Left colon (tissue), 2 donors: ENCODE results near the gene NRTN. TPM values are rescaled to one million over a fixed set of nuclear protein-coding genes. Genes with fewer than 3 reads are reported as not detected.

Experiments
- total RNA-seq, 2 donors: library from RNA; stranded (reverse); fragmentation: NEBNext Ultra II Directional; extraction: Animal tissue kit (Norgen Biotek cat#: 25700); gene quantifications; one replicate each; pipeline ENCODE4 v1.2.1, GENCODE V29; 2021
- donor health status: DM: no; HTN: no; CAD: no.
- donor health status: DM: yes; HTN: yes; CAD: no.

The NRTN gene
- total RNA-seq, 2 donors from 2014 or later: 1.2 to 1.7 TPM

Other genes starting within 250 kb of the NRTN start
- gene TINCR, start 237.1 kb upstream of the NRTN start, total RNA-seq: 1 to 10 TPM; 7.2 to 7.5 TPM
- gene SAFB2, start 182.3 kb upstream of the NRTN start, total RNA-seq: 10 to 100 TPM; 67.3 to 92.3 TPM
- gene SAFB, start 182.0 kb upstream of the NRTN start, total RNA-seq: 10 to 100 TPM; 56.1 to 82.5 TPM
- 10 to 100 TPM; 66.3 to 83.4 TPM for gene MICOS13, start 124.6 kb upstream of the NRTN start, total RNA-seq
- 1 to 10 TPM; 3.5 to 3.8 TPM for gene HSD11B1L, start 124.0 kb upstream of the NRTN start, total RNA-seq
- gene RPL36, start 114.8 kb upstream of the NRTN start, total RNA-seq: 100 to 1,000 TPM; 759 to 781 TPM
- gene LONP1, start 84.9 kb upstream of the NRTN start, total RNA-seq: 10 to 100 TPM; 48.9 to 49.1 TPM
- gene CATSPERD, start 84.4 kb upstream of the NRTN start, total RNA-seq: not detected
- 1 to 10 TPM; 2.6 to 4.5 TPM for gene PRR22, start 20.3 kb upstream of the NRTN start, total RNA-seq
- gene DUS3L, start 13.9 kb upstream of the NRTN start, total RNA-seq: 10 to 100 TPM; 24.8 to 39.4 TPM
- gene FUT6, start 34.6 kb downstream of the NRTN start, total RNA-seq: 10 to 100 TPM; 61.6 to 74.8 TPM
- 100 to 1,000 TPM; 224 to 253 TPM for gene FUT3, start 46.4 kb downstream of the NRTN start, total RNA-seq
- gene FUT5, start 65.5 kb downstream of the NRTN start, total RNA-seq: not detected
- 100 to 1,000 TPM; 175 to 187 TPM for gene NDUFA11, start 98.7 kb downstream of the NRTN start, total RNA-seq
- 1 to 10 TPM; 6.0 to 6.3 TPM for gene VMAC, start 99.8 kb downstream of the NRTN start, total RNA-seq
- 10 to 100 TPM; 14.3 to 18.6 TPM for gene CAPS, start 109.2 kb downstream of the NRTN start, total RNA-seq
- 10 to 100 TPM; 44.2 to 50.3 TPM for gene RANBP3, start 173.1 kb downstream of the NRTN start, total RNA-seq